Measurements from ENCODE around the gene SLC39A11.

Gene SLC39A11

GRCh38 chr17:72691017-72691416 lies 401.5 kb downstream of the SLC39A11 start:
- Histone ChIP-seq H4K8ac (ENCODE audit: low read depth, low read length) (no peak overlapping the region), H2BK12ac (ENCODE audit: low read length) (no peak overlapping the region), H3K4ac (ENCODE audit: low read depth, low read length) (no peak overlapping the region), H3K79me2 (ENCODE audit: control insufficient read depth, insufficient read depth, low read length, poor library complexity) (no peaks in the 10 kb centered on the region), H3K4me3 (ENCODE audit: low read depth, low read length) (no peak overlapping the region), H2BK120ac (ENCODE audit: insufficient read depth, low read length, poor library complexity) (no peak overlapping the region), H3K9ac (ENCODE audit: low read length) (no peak overlapping the region), H3K18ac (ENCODE audit: low read length) (no peak overlapping the region), H3K4me1 (ENCODE audit: control insufficient read depth in 1 of 2, insufficient read depth in 2 of 2, low read length in 2 of 2) (no peaks in the 10 kb centered on the region), H2BK5ac (ENCODE audit: low read depth, low read length, poor library complexity) (no peak overlapping the region), H2AK5ac (ENCODE audit: low read length) (no peak overlapping the region), H3K9me3 (ENCODE audit: insufficient read depth, low read depth, low read length) (no peaks in the 10 kb centered on the region), H3K4me2 (ENCODE audit: low read length) (no peak overlapping the region), H3K27ac (ENCODE audit: low read depth, low read length) (no peak overlapping the region), H3K36me3 (ENCODE audit: control insufficient read depth in 1 of 2, insufficient read depth in 2 of 2, low read length in 2 of 2) (no peaks in the 10 kb centered on the region), H3K23ac (ENCODE audit: low read length) (no peak overlapping the region), H3K27me3 (ENCODE audit: insufficient read depth, low read length) (no peaks in the 10 kb centered on the region), H3K79me1 (ENCODE audit: low read length) (no peaks in the 10 kb centered on the region), H4K91ac (ENCODE audit: low read depth, low read length) (no peak overlapping the region), H4K12ac (ENCODE audit: low read depth, low read length) (no peak overlapping the region), H2AFZ (ENCODE audit: insufficient read depth, low read length, poor library complexity) (no peak overlapping the region), H3K14ac (ENCODE audit: low read length) (no peak overlapping the region)
- no CpG with 5 or more reads among the region's 3 CpGs for WGBS (ENCODE audit: extremely low coverage, insufficient coverage, insufficient read length)
- DNase-seq = no peak

DNA sequence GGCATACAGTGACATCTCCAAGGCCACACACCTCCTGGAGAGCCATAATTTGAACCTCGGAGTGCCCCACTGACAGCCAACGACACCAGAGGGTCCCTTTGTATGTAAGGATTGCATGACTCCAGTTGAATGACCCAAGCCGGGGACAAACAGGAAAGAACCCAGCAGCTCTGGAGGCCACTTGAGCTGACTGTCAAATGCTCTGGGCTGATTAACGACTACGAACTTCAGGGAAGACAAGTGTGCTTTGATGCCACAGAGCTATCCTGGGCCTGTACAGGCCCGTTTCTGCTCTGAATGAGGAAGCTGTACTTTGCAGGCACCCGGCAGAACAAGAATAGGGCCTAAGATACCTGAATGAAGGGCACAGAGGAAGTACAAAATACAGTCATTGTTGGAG lies 404.6 kb downstream of the SLC39A11 start:
- Histone ChIP-seq H2BK120ac (ENCODE audit: insufficient read depth, low read length, poor library complexity) (no peak overlapping the region), H3K79me2 (ENCODE audit: control insufficient read depth, insufficient read depth, low read length, poor library complexity) (no peaks in the 10 kb centered on the region), H3K27ac (ENCODE audit: low read depth, low read length) (no peak overlapping the region), H2BK5ac (ENCODE audit: low read depth, low read length, poor library complexity) (no peak overlapping the region), H3K9me3 (ENCODE audit: insufficient read depth, low read depth, low read length) (no peaks in the 10 kb centered on the region), H3K36me3 (ENCODE audit: control insufficient read depth in 1 of 2, insufficient read depth in 2 of 2, low read length in 2 of 2) (no peaks in the 10 kb centered on the region), H4K8ac (ENCODE audit: low read depth, low read length) (no peak overlapping the region), H3K4me2 (ENCODE audit: low read length) (no peak overlapping the region), H4K12ac (ENCODE audit: low read depth, low read length) (no peak overlapping the region), H3K79me1 (ENCODE audit: low read length) (peaks cover 7% of the 10 kb centered on the region), H3K23ac (ENCODE audit: low read length) (no peak overlapping the region), H3K4ac (ENCODE audit: low read depth, low read length) (no peak overlapping the region), H3K9ac (ENCODE audit: low read length) (no peak overlapping the region), H3K27me3 (ENCODE audit: insufficient read depth, low read length) (no peaks in the 10 kb centered on the region), H2BK12ac (ENCODE audit: low read length) (no peak overlapping the region), H2AFZ (ENCODE audit: insufficient read depth, low read length, poor library complexity) (no peak overlapping the region), H3K14ac (ENCODE audit: low read length) (no peak overlapping the region), H2AK5ac (ENCODE audit: low read length) (no peak overlapping the region), H3K18ac (ENCODE audit: low read length) (no peak overlapping the region), H3K4me1 (ENCODE audit: control insufficient read depth in 1 of 2, insufficient read depth in 2 of 2, low read length in 2 of 2) (peaks cover 13 to 14% of the 10 kb centered on the region in 2 experiments), H4K91ac (ENCODE audit: low read depth, low read length) (no peak overlapping the region), H3K4me3 (ENCODE audit: low read depth, low read length) (no peak overlapping the region)
- DNase-seq = no peak
- WGBS (ENCODE audit: extremely low coverage, insufficient coverage, insufficient read length) = no CpG with 5 or more reads among the region's 7 CpGs

GRCh38 chr17:72684405-72685020 lies 408.0 kb downstream of the SLC39A11 start:
- H3K9ac ChIP-seq (ENCODE audit: low read length) = no peak overlapping the region
- no peak overlapping the region for H4K91ac ChIP-seq (ENCODE audit: low read depth, low read length)
- H2BK120ac ChIP-seq (ENCODE audit: insufficient read depth, low read length, poor library complexity) = no peak overlapping the region
- peak overlapping the region; percentile 56 for H3K27ac ChIP-seq (ENCODE audit: low read depth, low read length)
- H2AFZ ChIP-seq (ENCODE audit: insufficient read depth, low read length, poor library complexity) = no peak overlapping the region
- H3K4me1 ChIP-seq (ENCODE audit: control insufficient read depth in 1 of 2, insufficient read depth in 2 of 2, low read length in 2 of 2) = peaks cover 13 to 14% of the 10 kb centered on the region in 2 experiments
- no peaks in the 10 kb centered on the region for H3K79me2 ChIP-seq (ENCODE audit: control insufficient read depth, insufficient read depth, low read length, poor library complexity)
- no peak overlapping the region for H2AK5ac ChIP-seq (ENCODE audit: low read length)
- no peak overlapping the region for H2BK5ac ChIP-seq (ENCODE audit: low read depth, low read length, poor library complexity)
- no peaks in the 10 kb centered on the region for H3K36me3 ChIP-seq (ENCODE audit: control insufficient read depth in 1 of 2, insufficient read depth in 2 of 2, low read length in 2 of 2)
- H4K12ac ChIP-seq (ENCODE audit: low read depth, low read length) = no peak overlapping the region
- H3K14ac ChIP-seq (ENCODE audit: low read length) = peak overlapping the region; percentile 12
- H2BK12ac ChIP-seq (ENCODE audit: low read length) = peak overlapping the region; percentile 20
- H3K4ac ChIP-seq (ENCODE audit: low read depth, low read length) = no peak overlapping the region
- peaks cover 7% of the 10 kb centered on the region for H3K79me1 ChIP-seq (ENCODE audit: low read length)
- no CpG with 5 or more reads among the region's 11 CpGs for WGBS (ENCODE audit: extremely low coverage, insufficient coverage, insufficient read length)
- peak overlapping the region; percentile 10 for H3K4me2 ChIP-seq (ENCODE audit: low read length)
- H3K27me3 ChIP-seq (ENCODE audit: insufficient read depth, low read length) = no peaks in the 10 kb centered on the region
- H3K9me3 ChIP-seq (ENCODE audit: insufficient read depth, low read depth, low read length) = no peaks in the 10 kb centered on the region
- no peak for DNase-seq
- H3K23ac ChIP-seq (ENCODE audit: low read length) = no peak overlapping the region
- H4K8ac ChIP-seq (ENCODE audit: low read depth, low read length) = no peak overlapping the region
- peak overlapping the region; percentile 17 for H3K18ac ChIP-seq (ENCODE audit: low read length)
- H3K4me3 ChIP-seq (ENCODE audit: low read depth, low read length) = no peak overlapping the region

DNA sequence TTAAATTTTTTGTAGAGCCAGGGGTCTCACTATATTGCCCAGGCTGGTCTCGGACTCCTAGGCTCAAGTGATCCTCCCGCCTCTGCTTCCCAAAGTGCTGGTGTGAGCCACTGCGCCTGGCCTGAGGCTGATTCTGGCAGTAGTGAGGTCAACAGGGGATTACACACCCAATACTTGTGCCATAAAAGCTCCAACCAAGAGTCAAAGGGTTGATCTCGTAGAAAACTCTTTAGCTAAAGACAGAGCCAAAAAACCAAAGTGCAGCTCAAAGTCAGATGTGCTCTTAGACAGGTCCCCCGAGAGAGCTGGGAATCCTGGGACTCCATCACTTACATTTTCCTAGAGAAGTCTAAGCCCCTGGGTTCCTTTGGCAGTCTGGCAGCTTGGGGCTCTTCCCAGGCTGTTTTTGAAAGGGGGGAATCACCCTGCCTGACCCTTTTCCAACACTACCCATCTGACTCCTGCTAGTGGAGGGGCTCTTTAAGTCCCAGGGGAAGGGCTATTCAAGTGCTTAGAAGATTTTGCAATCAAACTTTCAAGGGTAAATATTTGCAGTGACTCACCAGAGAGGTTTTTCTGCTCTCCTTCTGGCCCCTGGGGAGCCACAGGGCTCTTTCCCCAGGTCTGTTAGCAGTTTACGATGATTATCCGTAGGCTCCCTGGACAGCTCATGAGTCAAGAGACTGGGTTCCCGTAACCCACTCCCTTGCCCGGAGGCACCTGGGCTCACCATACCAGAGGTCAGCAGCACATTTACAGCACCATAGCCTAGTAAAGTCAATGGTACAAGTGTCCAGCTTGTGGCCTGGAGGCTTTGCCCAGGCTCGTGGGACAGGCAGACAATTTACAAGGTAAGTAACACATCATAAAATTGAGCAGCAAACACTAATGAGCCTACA lies 408.7 kb downstream of the SLC39A11 start:
- Histone ChIP-seq H3K23ac (ENCODE audit: low read length) (no peak overlapping the region), H4K8ac (ENCODE audit: low read depth, low read length) (no peak overlapping the region), H2BK12ac (ENCODE audit: low read length) (no peak overlapping the region), H2BK5ac (ENCODE audit: low read depth, low read length, poor library complexity) (peak overlapping the region; percentile 8), H3K4me3 (ENCODE audit: low read depth, low read length) (no peak overlapping the region), H3K79me2 (ENCODE audit: control insufficient read depth, insufficient read depth, low read length, poor library complexity) (no peaks in the 10 kb centered on the region), H2AFZ (ENCODE audit: insufficient read depth, low read length, poor library complexity) (no peak overlapping the region), H3K18ac (ENCODE audit: low read length) (peak overlapping the region; percentile 17), H3K9me3 (ENCODE audit: insufficient read depth, low read depth, low read length) (no peaks in the 10 kb centered on the region), H3K79me1 (ENCODE audit: low read length) (peaks cover 7% of the 10 kb centered on the region), H3K27me3 (ENCODE audit: insufficient read depth, low read length) (no peaks in the 10 kb centered on the region), H2BK120ac (ENCODE audit: insufficient read depth, low read length, poor library complexity) (peak overlapping the region; percentile 2), H3K36me3 (ENCODE audit: control insufficient read depth in 1 of 2, insufficient read depth in 2 of 2, low read length in 2 of 2) (no peaks in the 10 kb centered on the region), H3K4me1 (ENCODE audit: control insufficient read depth in 1 of 2, insufficient read depth in 2 of 2, low read length in 2 of 2) (peaks cover 13 to 14% of the 10 kb centered on the region in 2 experiments), H3K27ac (ENCODE audit: low read depth, low read length) (peak overlapping the region; percentile 56), H3K14ac (ENCODE audit: low read length) (no peak overlapping the region), H4K91ac (ENCODE audit: low read depth, low read length) (peak overlapping the region; percentile 18), H4K12ac (ENCODE audit: low read depth, low read length) (no peak overlapping the region), H3K4me2 (ENCODE audit: low read length) (peak overlapping the region; percentile 10), H2AK5ac (ENCODE audit: low read length) (no peak overlapping the region), H3K4ac (ENCODE audit: low read depth, low read length) (no peak overlapping the region), H3K9ac (ENCODE audit: low read length) (no peak overlapping the region)
- WGBS (ENCODE audit: extremely low coverage, insufficient coverage, insufficient read length) = no CpG with 5 or more reads among the region's 10 CpGs
- peak; percentile 98 to 99 for DNase-seq

Measured in trophoblast cell (in vitro differentiated cells and primary cell).